CD4-positive, alpha-beta memory T cell (primary cell): ENCODE measurements around the gene CCDC39. TPM values are rescaled to one million over a fixed set of nuclear protein-coding genes. Genes with fewer than 3 reads are reported as not detected.

ENCODE experiments used
- polyA plus RNA-seq, 2 donors: library from polyadenylated mRNA; unstranded; fragments of 300-500 nt; fragmentation: Illumina TruSeq; gene quantifications; one replicate each; pipeline ENCODE4 v1.2.3, GENCODE V29; 2021
- total RNA-seq, 2 experiments: library from RNA; stranded (reverse); gene quantifications; one replicate each; pipeline ENCODE4 v1.2.3, GENCODE V29; 2021

The CCDC39 gene
- total and polyA plus RNA-seq, 4 experiments from 2014 or later, result 0.29 TPM; not detected in 3

Other genes starting within 250 kb of the CCDC39 start
- 100 to 1,000 TPM; 168 to 177 TPM for gene TTC14, start 77.3 kb downstream of the CCDC39 start, total RNA-seq
- gene TTC14, start 77.3 kb downstream of the CCDC39 start, polyA plus RNA-seq, result 10 to 100 TPM; 15.7 to 16.4 TPM
- 100 to 1,000 TPM; 131 TPM for gene FXR1, start 233.2 kb upstream of the CCDC39 start, total RNA-seq
- gene FXR1, start 233.2 kb upstream of the CCDC39 start, polyA plus RNA-seq, result 10 to 100 TPM; 44.9 to 52.5 TPM